K562 (cell line): Measurements from ENCODE around the gene ZNF516. TPM values are rescaled to one million over a fixed set of nuclear protein-coding genes. Genes with fewer than 3 reads are reported as not detected.

Experiments
- CBFA2T3 ChIP-seq: fragments of 450-650 bp; IDR thresholded peaks from 2 replicates; pipeline ENCODE4 v1.6.1; 2017
- DDX20 ChIP-seq: fragments of 450-650 bp; IDR thresholded peaks from 2 replicates; pipeline ENCODE4 v1.6.1; 2016; ENCODE audit warnings: missing genetic modification characterization, low read depth, mild to moderate bottlenecking, missing compliant biosample characterization, moderate library complexity
- HDAC6 ChIP-seq: IDR thresholded peaks from 2 replicates; pipeline ENCODE4 v1.6.1; 2012; ENCODE audit warnings: low read depth, mild to moderate bottlenecking, control low read depth, inconsistent platforms, low read length, moderate library complexity
- IFI16 ChIP-seq: fragments of 250-450 bp; sonication (Bioruptor Pico); IDR thresholded peaks from 2 replicates; pipeline ENCODE4 v2.1.2; 2022; ENCODE audit warnings: mild to moderate bottlenecking, inconsistent platforms
- ILF3 ChIP-seq: fragments of 450-650 bp; IDR thresholded peaks from 2 replicates; pipeline ENCODE4 v1.6.1; 2018; ENCODE audit warnings: antibody characterized with exemption, mild to moderate bottlenecking, moderate library complexity, borderline replicate concordance
- JUNB ChIP-seq: fragments of 450-650 bp; formaldehyde crosslinking; conservative IDR thresholded peaks from 2 replicates; pipeline ENCODE4 v1.4.0; 2020; ENCODE audit warnings: mild to moderate bottlenecking
- MAFK ChIP-seq: IDR thresholded peaks from 2 replicates; pipeline ENCODE4 v1.6.1; 2011; ENCODE audit warnings: low read length, improper control_type of control experiment
- MCM7 ChIP-seq, 2 experiments: fragments of 450-650 bp; IDR thresholded peaks; 2 replicates each; pipeline ENCODE4 v1.6.1; 2016 to 2018
- NFE2 ChIP-seq: IDR thresholded peaks from 2 replicates; pipeline ENCODE4 v1.6.1; 2014; ENCODE audit warnings: antibody characterized with exemption, low read depth
- NR2F6 ChIP-seq: fragments of 450-650 bp; formaldehyde crosslinking; IDR thresholded peaks from 2 replicates; pipeline ENCODE4 v1.4.0; 2020; ENCODE audit warnings: mild to moderate bottlenecking
- RNF219 ChIP-seq: fragments of 250-450 bp; sonication (Bioruptor Pico); IDR thresholded peaks from 2 replicates; pipeline ENCODE4 v1.5.0; 2022; ENCODE audit warnings: mild to moderate bottlenecking
- SFPQ ChIP-seq: fragments of 200-400 bp; formaldehyde crosslinking; IDR thresholded peaks from 2 replicates; pipeline ENCODE4 v1.6.1; 2017; ENCODE audit warnings: mild to moderate bottlenecking, low read depth, low read length, moderate library complexity
- SMARCA5 ChIP-seq: fragments of 450-650 bp; IDR thresholded peaks from 2 replicates; pipeline ENCODE4 v1.6.1; 2016
- SMC3 ChIP-seq: conservative IDR thresholded peaks from 2 replicates; pipeline ENCODE4 v1.6.1; 2011; ENCODE audit warnings: low read depth, low read length, improper control_type of control experiment; ENCODE audit not compliant: insufficient read depth
- YBX1 ChIP-seq: fragments of 450-650 bp; IDR thresholded peaks from 2 replicates; pipeline ENCODE4 v1.7.1; 2016; ENCODE audit warnings: mild to moderate bottlenecking
- ZBTB2 ChIP-seq: fragments of 450-650 bp; IDR thresholded peaks from 2 replicates; pipeline ENCODE4 v1.6.1; 2016; ENCODE audit warnings: antibody characterized with exemption
- ZNF311 ChIP-seq: fragments of 250-450 bp; sonication (Bioruptor Pico); IDR thresholded peaks from 2 replicates; pipeline ENCODE4 v1.4.0; 2020; ENCODE audit warnings: mild to moderate bottlenecking, moderate library complexity
- ZNF324 ChIP-seq: fragments of 250-450 bp; sonication (Bioruptor Pico); IDR thresholded peaks from 2 replicates; pipeline ENCODE4 v1.4.0; 2020; ENCODE audit warnings: mild to moderate bottlenecking
- ZSCAN29 ChIP-seq: fragments of 450-650 bp; IDR thresholded peaks from 2 replicates; pipeline ENCODE4 v1.6.1; 2017
- polyA plus RNA-seq, 8 experiments: library from polyadenylated mRNA; depleted of rRNA in 4 of 8; stranded (reverse) in 5 of 8; unstranded in 3 of 8; fragments of >200 nt; fragmentation: Nextera tagmentation in 2 of 8; fragmentation: Illumina TruSeq in 1 of 8; extraction: Ambion mirVana in 2 of 8; extraction: Trizol in 1 of 8; gene quantifications; 2 replicates each; pipeline versions ENCODE4 v1.2.1 to v1.2.3, GENCODE V29; 2011 to 2014; ENCODE audit warnings: inconsistent platforms in 1 of 8, missing spikeins in 1 of 8
- total RNA-seq, 7 experiments: library from RNA; depleted of rRNA in 6 of 7; stranded (reverse); fragments of >200 nt in 6 of 7; fragmentation: Illumina TruSeq in 2 of 7; extraction: Trizol in 2 of 7; gene quantifications; 2 replicates each; pipeline versions ENCODE4 v1.2.1 to v1.2.3, GENCODE V29; 2011 to 2021; ENCODE audit warnings: low replicate concordance in 1 of 7

The ZNF516 gene
- total and polyA plus RNA-seq, 9 of the 15 experiments (the other 6 are each of a cell fraction or from before 2014, with no cell fraction given): 0.04 to 0.20 (median 0.08) TPM; not detected in 3

- no peak for TF ChIP-seq RNF219 (CRISPR knock-in tag)
- TF ChIP-seq MCM7 (IDR thresholded peaks at IDR 0.05): no peak
- TF ChIP-seq ZNF324 (CRISPR knock-in tag): no peak
- no peak for TF ChIP-seq IFI16 (CRISPR knock-in tag)
- TF ChIP-seq ZNF311 (CRISPR knock-in tag): no peak
- TF ChIP-seq NFE2: peak; percentile 91
- TF ChIP-seq YBX1: no peak
- no peak for TF ChIP-seq JUNB (CRISPR knock-in tag)
- no peak for TF ChIP-seq CBFA2T3
- no peak for TF ChIP-seq SFPQ
- TF ChIP-seq SMC3: no peak
- no peak for TF ChIP-seq DDX20
- no peak for TF ChIP-seq ZBTB2
- no peak for TF ChIP-seq SMARCA5
- TF ChIP-seq HDAC6: no peak
- TF ChIP-seq ILF3: no peak
- peak; percentile 92 for TF ChIP-seq MAFK
- no peak for TF ChIP-seq ZSCAN29
- no peak for TF ChIP-seq NR2F6 (CRISPR knock-in tag)
Measured at GRCh38 chr18:76476665-76477561, 18.1 kb downstream of the ZNF516 start (continued).
